H1 (cell line): ENCODE measurements around the gene SRRM2.

Source experiments
- CTBP2 ChIP-seq: IDR thresholded peaks from 2 replicates; pipeline ENCODE4 v1.7.0; 2011; ENCODE audit warnings: borderline replicate concordance, mild to moderate bottlenecking, moderate library complexity, mixed read lengths, low read length; ENCODE audit not compliant: insufficient read depth, insufficient read length
- POLR2A ChIP-seq, 2 experiments: IDR thresholded peaks; 1 replicate in 1 of 2; 2 replicates in 1 of 2; pipeline ENCODE4 v1.6.1; 2011; ENCODE audit warnings: low read depth in 2 of 2, low read length in 2 of 2, mild to moderate bottlenecking in 2 of 2; ENCODE audit errors: control extremely low read depth in 1 of 2
- RFX5 ChIP-seq: IDR thresholded peaks from 2 replicates; pipeline ENCODE4 v1.6.1; 2011; ENCODE audit warnings: low read depth, low read length, improper control_type of control experiment, borderline replicate concordance
- SP1 ChIP-seq: IDR thresholded peaks from 2 replicates; pipeline ENCODE4 v1.6.1; 2011; ENCODE audit warnings: low read depth, low read length
- SP4 ChIP-seq: IDR thresholded peaks from 2 replicates; pipeline ENCODE4 v1.6.1; 2012; ENCODE audit warnings: low read length, inconsistent platforms
- TAF1 ChIP-seq: IDR thresholded peaks from 2 replicates; pipeline ENCODE4 v1.6.1; 2011; ENCODE audit warnings: mild to moderate bottlenecking, low read depth, low read length
- TF ChIP-seq, protein P1 (sequence below): IDR thresholded peaks from 2 replicates; pipeline ENCODE4 v1.6.1; 2012; ENCODE audit warnings: low read length, inconsistent platforms
- TF ChIP-seq, protein P2 (sequence below), 3 experiments: IDR thresholded peaks; 1 replicate in 2 of 3; 2 replicates in 1 of 3; pipeline versions ENCODE4 v1.5.1 to v1.6.1; 2011; ENCODE audit warnings: low read length in 3 of 3, mild to moderate bottlenecking in 3 of 3, inconsistent platforms in 2 of 3, low read depth in 1 of 3, moderate library complexity in 1 of 3; ENCODE audit not compliant: insufficient read depth in 1 of 3; ENCODE audit errors: control extremely low read depth in 1 of 3

DNA sequence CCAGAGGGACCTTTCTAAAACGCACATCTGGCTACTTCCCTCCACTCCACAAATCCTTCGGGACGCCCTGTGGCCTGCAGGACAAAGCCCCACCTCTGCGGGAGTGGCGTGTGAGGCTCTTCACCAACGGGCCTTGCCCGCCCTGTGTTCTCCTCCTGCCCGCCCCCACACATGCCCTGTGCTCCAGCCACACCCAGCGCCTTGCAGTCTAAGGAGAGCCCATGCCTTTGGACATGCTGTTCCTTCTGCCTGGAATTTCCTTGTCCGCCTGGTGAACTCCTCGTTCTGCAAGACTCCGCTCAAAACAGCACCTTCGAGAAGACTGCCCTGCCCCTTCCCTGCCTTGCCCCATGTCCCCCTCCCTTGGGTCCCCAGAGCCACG is 17.2 kb downstream of the SRRM2 start:
- TF ChIP-seq CTBP2 (no peak), SP4 (no peak), SP1 (no peak), TAF1 (no peak), POLR2A (IDR thresholded peaks at IDR 0.05; ENCODE audit: control extremely low read depth in 1 of 2, low read depth in 2 of 2, low read length in 2 of 2) (no peak), RFX5 (no peak)
- TF ChIP-seq, protein P1, sequence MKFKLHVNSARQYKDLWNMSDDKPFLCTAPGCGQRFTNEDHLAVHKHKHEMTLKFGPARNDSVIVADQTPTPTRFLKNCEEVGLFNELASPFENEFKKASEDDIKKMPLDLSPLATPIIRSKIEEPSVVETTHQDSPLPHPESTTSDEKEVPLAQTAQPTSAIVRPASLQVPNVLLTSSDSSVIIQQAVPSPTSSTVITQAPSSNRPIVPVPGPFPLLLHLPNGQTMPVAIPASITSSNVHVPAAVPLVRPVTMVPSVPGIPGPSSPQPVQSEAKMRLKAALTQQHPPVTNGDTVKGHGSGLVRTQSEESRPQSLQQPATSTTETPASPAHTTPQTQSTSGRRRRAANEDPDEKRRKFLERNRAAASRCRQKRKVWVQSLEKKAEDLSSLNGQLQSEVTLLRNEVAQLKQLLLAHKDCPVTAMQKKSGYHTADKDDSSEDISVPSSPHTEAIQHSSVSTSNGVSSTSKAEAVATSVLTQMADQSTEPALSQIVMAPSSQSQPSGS: no peak
- TF ChIP-seq, protein P2, sequence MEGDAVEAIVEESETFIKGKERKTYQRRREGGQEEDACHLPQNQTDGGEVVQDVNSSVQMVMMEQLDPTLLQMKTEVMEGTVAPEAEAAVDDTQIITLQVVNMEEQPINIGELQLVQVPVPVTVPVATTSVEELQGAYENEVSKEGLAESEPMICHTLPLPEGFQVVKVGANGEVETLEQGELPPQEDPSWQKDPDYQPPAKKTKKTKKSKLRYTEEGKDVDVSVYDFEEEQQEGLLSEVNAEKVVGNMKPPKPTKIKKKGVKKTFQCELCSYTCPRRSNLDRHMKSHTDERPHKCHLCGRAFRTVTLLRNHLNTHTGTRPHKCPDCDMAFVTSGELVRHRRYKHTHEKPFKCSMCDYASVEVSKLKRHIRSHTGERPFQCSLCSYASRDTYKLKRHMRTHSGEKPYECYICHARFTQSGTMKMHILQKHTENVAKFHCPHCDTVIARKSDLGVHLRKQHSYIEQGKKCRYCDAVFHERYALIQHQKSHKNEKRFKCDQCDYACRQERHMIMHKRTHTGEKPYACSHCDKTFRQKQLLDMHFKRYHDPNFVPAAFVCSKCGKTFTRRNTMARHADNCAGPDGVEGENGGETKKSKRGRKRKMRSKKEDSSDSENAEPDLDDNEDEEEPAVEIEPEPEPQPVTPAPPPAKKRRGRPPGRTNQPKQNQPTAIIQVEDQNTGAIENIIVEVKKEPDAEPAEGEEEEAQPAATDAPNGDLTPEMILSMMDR (IDR thresholded peaks at IDR 0.05; ENCODE audit: control extremely low read depth in 1 of 3, insufficient read depth in 1 of 3, low read depth in 1 of 3, low read length in 3 of 3): no peak
